Subcutaneous preadipocyte (primary cell): ENCODE results near the gene THUMPD3. TPM values are rescaled to one million over a fixed set of nuclear protein-coding genes. Genes with fewer than 3 reads are reported as not detected.

Experiments used
- total RNA-seq: library from RNA; depleted of rRNA; stranded (reverse); fragments of >200 nt; gene quantifications from 2 replicates; pipeline ENCODE4 v1.2.3, GENCODE V29; 2012

THUMPD3 gene
- total RNA-seq: 45.9 and 49.9 TPM in 2 replicates

GRCh38 chr3:9362731-9363530, at the start of gene THUMPD3:
THUMPD3 (plus strand) TSS chr3:9363054; CDS start chr3:9365069, 2,015 bp downstream.

GRCh38 chr3:9397332-9397905, 34.6 kb downstream of the THUMPD3 start, which contains the start of gene SETD5:
SETD5 (plus strand) TSS chr3:9397615; CDS start chr3:9428939, 31,324 bp downstream.

Other genes starting within 250 kb of the THUMPD3 start
- gene SRGAP3, start 113.4 kb upstream of the THUMPD3 start, total RNA-seq: 2.9 and 5.1 TPM in 2 replicates
- 83.0 and 95.4 TPM in 2 replicates for gene SETD5, start 34.6 kb downstream of the THUMPD3 start, total RNA-seq
- under 0.01 TPM in 2 replicates for gene LHFPL4, start 190.8 kb downstream of the THUMPD3 start, total RNA-seq